Liver (tissue), 9 donors: Measurements from ENCODE around the gene LAMB4. TPM values are rescaled to one million over a fixed set of nuclear protein-coding genes. Genes with fewer than 3 reads are reported as not detected.

Source experiments
- DNase-seq: peaks from one replicate; pipeline ENCODE4 v3.0.0-alpha.2; 2017; ENCODE audit warnings: low spot score
- H3K27ac ChIP-seq, 2 donors: one replicate each; pipeline ENCODE4 v1.7.0; 2013; ENCODE audit warnings: inconsistent platforms in 2 of 2, low read length in 2 of 2, control low read depth in 1 of 2, low read depth in 1 of 2, mild to moderate bottlenecking in 1 of 2
- H3K27me3 ChIP-seq, 4 donors: one replicate each; pipeline versions ENCODE4 v1.6.1 to v1.7.0; 2013; ENCODE audit warnings: low read length in 3 of 4, inconsistent platforms in 1 of 4, mild to moderate bottlenecking in 1 of 4, moderate library complexity in 1 of 4; ENCODE audit not compliant: control insufficient read depth in 4 of 4, insufficient read depth in 4 of 4
- H3K36me3 ChIP-seq, 4 donors: one replicate each; pipeline versions ENCODE4 v1.6.1 to v1.7.0; 2013; ENCODE audit warnings: low read length in 3 of 4, mild to moderate bottlenecking in 3 of 4, low read depth in 1 of 4, moderate library complexity in 1 of 4; ENCODE audit not compliant: control insufficient read depth in 4 of 4, insufficient read depth in 3 of 4
- H3K4me1 ChIP-seq, 4 donors: one replicate each; pipeline versions ENCODE4 v1.6.1 to v1.7.0; 2013; ENCODE audit warnings: low read length in 3 of 4, mild to moderate bottlenecking in 3 of 4, moderate library complexity in 1 of 4; ENCODE audit not compliant: control insufficient read depth in 4 of 4, insufficient read depth in 4 of 4
- H3K4me3 ChIP-seq, 3 donors: one replicate each; pipeline versions ENCODE4 v1.6.1 to v1.7.0; 2013; ENCODE audit warnings: low read length in 3 of 3, control low read depth in 1 of 3, low read depth in 1 of 3, mild to moderate bottlenecking in 1 of 3
- H3K9ac ChIP-seq, 2 donors: one replicate each; pipeline ENCODE4 v1.7.0; 2013; ENCODE audit warnings: low read length in 2 of 2, mild to moderate bottlenecking in 2 of 2, moderate library complexity in 2 of 2, control low read depth in 1 of 2, low read depth in 1 of 2
- H3K9me3 ChIP-seq, 4 donors: one replicate each; pipeline versions ENCODE4 v1.6.1 to v1.7.0; 2013; ENCODE audit warnings: low read length in 3 of 4; ENCODE audit not compliant: control insufficient read depth in 4 of 4
- ATF3 ChIP-seq: IDR thresholded peaks from 2 replicates; pipeline ENCODE4 v1.6.1; 2016; ENCODE audit warnings: antibody characterized with exemption
- CTCF ChIP-seq: fragments of 150-350 bp; IDR thresholded peaks from 2 replicates; pipeline ENCODE4 v1.5.1; 2017; ENCODE audit warnings: improper control_type of control experiment, low read depth, low read length; ENCODE audit not compliant: missing input control
- EGR1 ChIP-seq, 2 donors: IDR thresholded peaks; 2 replicates each; pipeline ENCODE4 v1.6.1; 2016 to 2018; ENCODE audit warnings: antibody characterized with exemption in 2 of 2, low read depth in 2 of 2
- FOXA2 ChIP-seq: IDR thresholded peaks from 2 replicates; pipeline ENCODE4 v1.6.1; 2016; ENCODE audit warnings: antibody characterized with exemption
- HNF4A ChIP-seq, 2 donors: conservative IDR thresholded peaks; 2 replicates each; pipeline ENCODE4 v1.6.1; 2016; ENCODE audit warnings: antibody characterized with exemption in 2 of 2, mild to moderate bottlenecking in 2 of 2
- JUND ChIP-seq, 2 donors: IDR thresholded peaks; 2 replicates each; pipeline ENCODE4 v1.6.1; 2016; ENCODE audit warnings: antibody characterized with exemption in 2 of 2
- NR2F2 ChIP-seq: IDR thresholded peaks from 2 replicates; pipeline ENCODE4 v1.6.1; 2016; ENCODE audit warnings: antibody characterized with exemption
- RAD21 ChIP-seq, 2 donors: IDR thresholded peaks; 2 replicates each; pipeline ENCODE4 v1.6.1; 2016; ENCODE audit warnings: antibody characterized with exemption in 2 of 2, mild to moderate bottlenecking in 2 of 2
- REST ChIP-seq: IDR thresholded peaks from 2 replicates; pipeline ENCODE4 v1.6.1; 2016; ENCODE audit warnings: antibody characterized with exemption, mild to moderate bottlenecking
- RXRA ChIP-seq, 2 donors: IDR thresholded peaks; 2 replicates each; pipeline ENCODE4 v1.6.1; 2017 to 2018; ENCODE audit warnings: antibody characterized with exemption in 2 of 2, mild to moderate bottlenecking in 1 of 2
- SP1 ChIP-seq: IDR thresholded peaks from 2 replicates; pipeline ENCODE4 v1.6.1; 2018; ENCODE audit warnings: antibody characterized with exemption, mild to moderate bottlenecking
- TAF1 ChIP-seq: conservative IDR thresholded peaks from 2 replicates; pipeline ENCODE4 v1.6.1; 2016; ENCODE audit warnings: antibody characterized with exemption, mild to moderate bottlenecking
- YY1 ChIP-seq: IDR thresholded peaks from 2 replicates; pipeline ENCODE4 v1.6.1; 2016; ENCODE audit warnings: antibody characterized with exemption, mild to moderate bottlenecking
- WGBS: extraction: QIAGEN DNeasy Blood & Tissue Kit; methylation state at CpG from one replicate; pipeline ENCODE4 v1.1.7; 2013; 5-methylcytosine and 5-hydroxymethylcytosine counted together
- polyA plus RNA-seq, 2 donors: library from polyadenylated mRNA; stranded (reverse) in 1 of 2; unstranded in 1 of 2; fragments of 200-250 nt in 1 of 2; fragments of >200 nt in 1 of 2; fragmentation: Nextera tagmentation in 1 of 2; extraction: Ambion mirVana in 1 of 2; gene quantifications; one replicate each; pipeline versions ENCODE4 v1.2.1 to v1.2.3, GENCODE V29; 2013 to 2015
- total RNA-seq, 2 donors: library from RNA; depleted of rRNA; stranded (reverse); fragments of >200 nt; gene quantifications; one replicate each; pipeline ENCODE4 v1.2.3, GENCODE V29; 2014
- TF ChIP-seq, protein P1 (sequence below): IDR thresholded peaks from 2 replicates; pipeline ENCODE4 v1.6.1; 2016; ENCODE audit warnings: antibody characterized with exemption
- TF ChIP-seq, protein P2 (sequence below): IDR thresholded peaks from 2 replicates; pipeline ENCODE4 v1.6.1; 2016; ENCODE audit warnings: antibody characterized with exemption
- donor health status: healthy.
- donor health status: healthy.
- donor health status: healthy.
- donor health status: healthy.
- donor health status: healthy.

The LAMB4 gene
- total and polyA plus RNA-seq, 4 donors = under 0.01 to 0.03 TPM; not detected in 2

DNA sequence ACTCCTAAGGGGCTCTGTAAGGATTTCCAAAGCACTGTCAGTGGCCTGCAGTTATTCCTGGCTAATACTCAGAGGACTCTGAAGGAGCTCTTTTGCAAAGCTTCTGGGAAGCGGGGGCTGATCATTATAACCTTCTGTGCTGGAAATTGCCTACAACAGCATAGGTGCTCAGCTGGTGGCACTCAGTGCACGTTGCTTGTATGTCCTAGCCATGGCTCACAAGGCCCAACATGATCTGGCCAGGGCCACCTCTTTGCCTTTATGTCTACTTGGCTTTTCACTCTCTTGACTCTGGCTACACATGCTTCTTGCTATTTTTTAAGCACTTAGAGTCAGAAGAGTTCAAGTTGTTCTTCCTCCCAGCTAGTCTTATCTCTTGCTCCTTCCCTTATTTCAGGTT, 17.5 kb downstream of the LAMB4 start:
- no peak overlapping the region for H3K27ac ChIP-seq
- H3K4me1 ChIP-seq = peaks cover 0 to 8% (median 4%) of the 10 kb centered on the region in 4 donors
- no peaks in the 10 kb centered on the region for H3K36me3 ChIP-seq
- TF ChIP-seq FOXA2 (no peak), SP1 (no peak), ATF3 (no peak)
- 89% methylated on average over 2 of the region's 2 CpGs for WGBS
- DNase-seq = no peak
- no peak overlapping the region for H3K9ac ChIP-seq
- no peak overlapping the region for H3K4me3 ChIP-seq
- no peaks in the 10 kb centered on the region for H3K9me3 ChIP-seq
- no peaks in the 10 kb centered on the region for H3K27me3 ChIP-seq

- Histone ChIP-seq H3K36me3 (no peaks in the 10 kb centered on the region), H3K9ac (no peak overlapping the region), H3K9me3 (no peaks in the 10 kb centered on the region), H3K4me1 (peaks cover 0 to 8% (median 4%) of the 10 kb centered on the region in 4 donors), H3K27me3 (no peaks in the 10 kb centered on the region), H3K4me3 (no peak overlapping the region), H3K27ac (no peak overlapping the region)
- DNase-seq = no peak
- WGBS = 63% methylated on average over 2 of the region's 2 CpGs
- peak; percentile 22 for TF ChIP-seq CTCF
- TF ChIP-seq EGR1 (IDR thresholded peaks at IDR 0.05; ENCODE audit: low read depth in 2 of 2) = no peak
- peak; percentile 52 to 73 for TF ChIP-seq RAD21 (IDR thresholded peaks at IDR 0.05)
Measured at GRCh38 chr7:108109221-108109908, 20.8 kb downstream of the LAMB4 start.

GRCh38 chr7:108108131-108108530, 22.0 kb downstream of the LAMB4 start:
- Histone ChIP-seq H3K27ac (no peak overlapping the region), H3K27me3 (no peaks in the 10 kb centered on the region), H3K36me3 (no peaks in the 10 kb centered on the region), H3K4me3 (no peak overlapping the region), H3K9ac (no peak overlapping the region), H3K4me1 (peaks cover 0 to 8% (median 4%) of the 10 kb centered on the region in 4 donors), H3K9me3 (no peaks in the 10 kb centered on the region)
- TF ChIP-seq, protein P1, sequence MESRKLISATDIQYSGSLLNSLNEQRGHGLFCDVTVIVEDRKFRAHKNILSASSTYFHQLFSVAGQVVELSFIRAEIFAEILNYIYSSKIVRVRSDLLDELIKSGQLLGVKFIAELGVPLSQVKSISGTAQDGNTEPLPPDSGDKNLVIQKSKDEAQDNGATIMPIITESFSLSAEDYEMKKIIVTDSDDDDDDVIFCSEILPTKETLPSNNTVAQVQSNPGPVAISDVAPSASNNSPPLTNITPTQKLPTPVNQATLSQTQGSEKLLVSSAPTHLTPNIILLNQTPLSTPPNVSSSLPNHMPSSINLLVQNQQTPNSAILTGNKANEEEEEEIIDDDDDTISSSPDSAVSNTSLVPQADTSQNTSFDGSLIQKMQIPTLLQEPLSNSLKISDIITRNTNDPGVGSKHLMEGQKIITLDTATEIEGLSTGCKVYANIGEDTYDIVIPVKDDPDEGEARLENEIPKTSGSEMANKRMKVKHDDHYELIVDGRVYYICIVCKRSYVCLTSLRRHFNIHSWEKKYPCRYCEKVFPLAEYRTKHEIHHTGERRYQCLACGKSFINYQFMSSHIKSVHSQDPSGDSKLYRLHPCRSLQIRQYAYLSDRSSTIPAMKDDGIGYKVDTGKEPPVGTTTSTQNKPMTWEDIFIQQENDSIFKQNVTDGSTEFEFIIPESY = no peak
- no peak for TF ChIP-seq REST
- TF ChIP-seq EGR1 (IDR thresholded peaks at IDR 0.05; ENCODE audit: low read depth in 2 of 2) = no peak
- TF ChIP-seq, protein P2, sequence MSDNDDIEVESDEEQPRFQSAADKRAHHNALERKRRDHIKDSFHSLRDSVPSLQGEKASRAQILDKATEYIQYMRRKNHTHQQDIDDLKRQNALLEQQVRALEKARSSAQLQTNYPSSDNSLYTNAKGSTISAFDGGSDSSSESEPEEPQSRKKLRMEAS = no peak
- no peak for TF ChIP-seq JUND (IDR thresholded peaks at IDR 0.05)
- no peak for TF ChIP-seq HNF4A (conservative IDR thresholded peaks at IDR 0.05)
- TF ChIP-seq FOXA2 = no peak
- no peak for TF ChIP-seq TAF1
- no peak for TF ChIP-seq YY1
- no peak for TF ChIP-seq CTCF
- no peak for TF ChIP-seq RXRA (IDR thresholded peaks at IDR 0.05)
- no peak for TF ChIP-seq NR2F2
- TF ChIP-seq ATF3 = no peak
- DNase-seq = no peak
